GM12878 (cell line): Measurements from ENCODE around the gene NINL. TPM values are rescaled to one million over a fixed set of nuclear protein-coding genes. Genes with fewer than 3 reads are reported as not detected.

Source experiments
- ATAC-seq: fragments of 200-7000 bp; cut with Tn5 transposase; 3 replicates; pipeline ENCODE4 v1.9.1; 2020; ENCODE audit warnings: mild to moderate bottlenecking, moderate library complexity
- BruUV-seq: library from RNA; stranded (reverse); fragments of 400-500 nt; replicated peaks from 2 replicates; lab custom pipeline; 2021; lab: Mats Ljungman, UMichigan
- CTCF ChIA-PET: fragments of 300-600 bp; sonication (Branson Sonifier 250); formaldehyde crosslinking; extraction: SDS; loops from one replicate; lab custom pipeline; 2021; ENCODE audit warnings: inconsistent platforms; lab: Yijun Ruan, JAX
- POLR2A ChIA-PET: fragments of 350-600 bp; formaldehyde crosslinking; extraction: SDS; loops from one replicate; lab custom pipeline; 2021; ENCODE audit warnings: inconsistent platforms; lab: Charles Lee
- RAD21 ChIA-PET: fragments of 300-600 bp; sonication (Branson Sonifier 250); formaldehyde crosslinking; loops from one replicate; lab custom pipeline; 2023; ENCODE audit warnings: antibody characterized with exemption; ENCODE audit not compliant: unreplicated experiment; lab: Charles Lee
- SMC1A ChIA-PET: fragments of 300-600 bp; sonication (Branson Sonifier 250); formaldehyde crosslinking; loops from one replicate; lab custom pipeline; 2023; ENCODE audit not compliant: unreplicated experiment, uncharacterized antibody; lab: Charles Lee
- DNase-seq: peaks from one replicate; pipeline ENCODE4 v3.0.0-alpha.2; 2011; ENCODE audit warnings: low read depth, low spot score
- FAIRE-seq: peaks from 3 replicates; lab custom pipeline; 2011; peaks lifted over from hg19 to GRCh38; lab: Jason Lieb, UNC
- H2AFZ ChIP-seq: 2 replicates; pipeline ENCODE4 v1.6.0; 2011; ENCODE audit warnings: low read depth, low read length, control low read depth; ENCODE audit not compliant: control insufficient read depth
- H3K27ac ChIP-seq: 2 replicates; pipeline ENCODE4 v1.5.1; 2011; ENCODE audit warnings: control low read depth; ENCODE audit not compliant: control insufficient read depth, insufficient read depth
- H3K27me3 ChIP-seq, 2 experiments: replicated peaks in 1 of 2; 2 replicates each; pipeline versions ENCODE4 v1.6.0 to v1.6.1; 2011; ENCODE audit warnings: low read length in 1 of 2; ENCODE audit not compliant: control insufficient read depth in 2 of 2, insufficient read depth in 2 of 2
- H3K36me3 ChIP-seq, 2 experiments: 2 replicates each; pipeline ENCODE4 v1.5.1; 2011; ENCODE audit warnings: low read length in 1 of 2; ENCODE audit not compliant: control insufficient read depth in 2 of 2, insufficient read depth in 2 of 2
- H3K4me1 ChIP-seq: 2 replicates; pipeline ENCODE4 v1.6.1; 2011; ENCODE audit warnings: mild to moderate bottlenecking, low read length, moderate library complexity, mixed read lengths; ENCODE audit not compliant: control insufficient read depth, insufficient read depth
- H3K4me2 ChIP-seq: 2 replicates; pipeline ENCODE4 v1.6.0; 2011; ENCODE audit warnings: control low read depth; ENCODE audit not compliant: control insufficient read depth, insufficient read depth
- H3K4me3 ChIP-seq: fragments of 200-600 bp; sonication (generic); 2 replicates; pipeline ENCODE4 v1.5.1; 2016
- H3K79me2 ChIP-seq: 2 replicates; pipeline ENCODE4 v1.6.0; 2011; ENCODE audit warnings: low read length; ENCODE audit not compliant: control insufficient read depth, insufficient read depth
- H3K9ac ChIP-seq: 2 replicates; pipeline ENCODE4 v1.8.0; 2011; ENCODE audit warnings: low read length, control low read depth, mixed read lengths; ENCODE audit not compliant: control insufficient read depth, insufficient read depth
- H3K9me3 ChIP-seq: replicated peaks from 3 replicates; pipeline ENCODE4 v1.5.1; 2011; ENCODE audit warnings: mild to moderate bottlenecking, low read length; ENCODE audit not compliant: control insufficient read depth, insufficient read depth
- H4K20me1 ChIP-seq: 2 replicates; pipeline ENCODE4 v1.6.0; 2011; ENCODE audit not compliant: control insufficient read depth, insufficient read depth
- BRCA1 ChIP-seq: IDR thresholded peaks from 2 replicates; pipeline ENCODE4 v1.6.1; 2011; ENCODE audit warnings: low read depth, low read length, improper control_type of control experiment
- CBX3 ChIP-seq: fragments of 200-600 bp; sonication (generic); IDR thresholded peaks from 2 replicates; pipeline ENCODE4 v1.6.1; 2016; ENCODE audit warnings: low read depth, borderline replicate concordance
- CEBPZ ChIP-seq: fragments of 150-350 bp; IDR thresholded peaks from 2 replicates; pipeline ENCODE4 v1.6.1; 2016; ENCODE audit warnings: low read depth, low read length
- CHD1 ChIP-seq: IDR thresholded peaks from 2 replicates; pipeline ENCODE4 v1.6.1; 2012; ENCODE audit warnings: low read depth, low read length, improper control_type of control experiment
- CHD2 ChIP-seq: IDR thresholded peaks from 2 replicates; pipeline ENCODE4 v1.6.1; 2011; ENCODE audit warnings: low read depth, low read length, improper control_type of control experiment, borderline replicate concordance
- E2F8 ChIP-seq: fragments of 450-650 bp; IDR thresholded peaks from 2 replicates; pipeline ENCODE4 v1.6.1; 2018; ENCODE audit warnings: mild to moderate bottlenecking, low read depth, moderate library complexity; ENCODE audit not compliant: partially characterized antibody
- EP300 ChIP-seq, 2 experiments: fragments of 150-350 bp in 1 of 2; IDR thresholded peaks; 2 replicates each; pipeline ENCODE4 v1.6.1; 2011 to 2012; ENCODE audit warnings: low read depth in 2 of 2, low read length in 2 of 2, borderline replicate concordance in 1 of 2, improper control_type of control experiment in 1 of 2, inconsistent platforms in 1 of 2; ENCODE audit not compliant: control insufficient read depth in 1 of 2
- JUND ChIP-seq: IDR thresholded peaks from 2 replicates; pipeline ENCODE4 v1.6.1; 2012; ENCODE audit warnings: low read depth, mild to moderate bottlenecking, low read length, improper control_type of control experiment, moderate library complexity
- RELA ChIP-seq: fragments of 450-650 bp; IDR thresholded peaks from 2 replicates; pipeline ENCODE4 v1.8.0; 2014; ENCODE audit warnings: borderline replicate concordance; ENCODE audit not compliant: partially characterized antibody
- SMARCA5 ChIP-seq: fragments of 450-650 bp; IDR thresholded peaks from 2 replicates; pipeline ENCODE4 v1.6.1; 2017; ENCODE audit warnings: mild to moderate bottlenecking
- SMC3 ChIP-seq: IDR thresholded peaks from 2 replicates; pipeline ENCODE4 v1.6.1; 2011; ENCODE audit warnings: low read length, improper control_type of control experiment, borderline replicate concordance
- STAT1 ChIP-seq: fragments of 450-650 bp; conservative IDR thresholded peaks from 2 replicates; pipeline ENCODE4 v1.6.1; 2014; ENCODE audit warnings: antibody characterized with exemption, mild to moderate bottlenecking
- TBL1XR1 ChIP-seq: IDR thresholded peaks from 2 replicates; pipeline ENCODE4 v1.6.1; 2012; ENCODE audit warnings: low read depth, low read length, improper control_type of control experiment
- WGBS: methylation state at CpG from one replicate; pipeline ENCODE4 v1.1.6; 2016; ENCODE audit warnings: low lambda C conversion rate; ENCODE audit not compliant: insufficient replicate concordance, insufficient coverage; ENCODE audit errors: missing lambda C conversion rate; 5-methylcytosine and 5-hydroxymethylcytosine counted together
- in situ Hi-C: fragments of 300-500 bp; cut with MboI; formaldehyde crosslinking; loops from 9 replicates; pipeline ENCODE4 v1.14.3; 2018; ENCODE audit warnings: mixed read lengths
- intact Hi-C: fragments of 100-400 bp; cut with micrococcal nuclease; formaldehyde crosslinking; loops from one replicate; pipeline ENCODE4 v1.14.2; 2022; ENCODE audit not compliant: unreplicated experiment
- polyA plus RNA-seq, 11 experiments: library from polyadenylated mRNA; depleted of rRNA in 4 of 11; unstranded in 6 of 11; stranded (reverse) in 5 of 11; fragments of >200 nt; fragmentation: Nextera tagmentation in 4 of 11; fragmentation: Illumina TruSeq in 1 of 11; extraction: Ambion mirVana in 4 of 11; extraction: Trizol in 1 of 11; gene quantifications; 1 replicate in 1 of 11; 2 replicates in 10 of 11; pipeline versions ENCODE4 v1.2.1 to v1.2.3, GENCODE V29; 2011 to 2016; ENCODE audit warnings: inconsistent platforms in 2 of 11, missing spikeins in 2 of 11, low read depth in 1 of 11
- total RNA-seq, 4 experiments: library from RNA; depleted of rRNA in 3 of 4; stranded (reverse); fragments of >200 nt in 3 of 4; fragmentation: Illumina TruSeq in 1 of 4; extraction: Trizol in 1 of 4; gene quantifications; 2 replicates each; pipeline versions ENCODE4 v1.2.1 to v1.2.3, GENCODE V29; 2013 to 2021
- TF ChIP-seq, protein P1 (sequence below): fragments of 450-650 bp; IDR thresholded peaks from 2 replicates; pipeline ENCODE4 v1.6.1; 2014; ENCODE audit warnings: mild to moderate bottlenecking
- TF ChIP-seq, protein P2 (sequence below), 3 experiments: IDR thresholded peaks in 2 of 3; conservative IDR thresholded peaks in 1 of 3; 2 replicates each; pipeline ENCODE4 v1.5.1; 2011; ENCODE audit warnings: low read depth in 3 of 3, low read length in 3 of 3, mild to moderate bottlenecking in 3 of 3, control low read depth in 2 of 3, moderate library complexity in 2 of 3, inconsistent platforms in 1 of 3, mixed read lengths in 1 of 3; ENCODE audit not compliant: control insufficient read depth in 2 of 3, insufficient read depth in 1 of 3; ENCODE audit errors: extremely low read depth in 1 of 3

NINL gene
- total and polyA plus RNA-seq, 10 of the 15 experiments (the other 5 are each of a cell fraction or from before 2014, with no cell fraction given), result 0.04 to 0.77 (median 0.23) TPM; not detected in 1

GRCh38 chr20:25481235-25481917, 104.0 kb downstream of the NINL start:
- Histone ChIP-seq H3K9ac (no peak overlapping the region), H3K4me3 (no peak overlapping the region), H3K36me3 (no peaks in the 10 kb centered on the region), H3K79me2 (no peaks in the 10 kb centered on the region), H3K27ac (no peak overlapping the region), H3K9me3 (no peaks in the 10 kb centered on the region), H3K27me3 (no peaks in the 10 kb centered on the region; a peak in 1 of 4 replicates), H2AFZ (no peak overlapping the region), H3K4me1 (no peaks in the 10 kb centered on the region), H4K20me1 (no peaks in the 10 kb centered on the region), H3K4me2 (no peak overlapping the region)
- intact Hi-C loops, result no loop called here
- TF ChIP-seq RELA (no peak), CBX3 (no peak), CEBPZ (no peak), E2F8 (no peak), SMC3 (no peak), TBL1XR1 (no peak), CHD2 (no peak), BRCA1 (no peak), SMARCA5 (no peak), STAT1 (no peak), EP300 (IDR thresholded peaks at IDR 0.05; ENCODE audit: borderline replicate concordance in 1 of 2, control insufficient read depth in 1 of 2, low read depth in 2 of 2, low read length in 2 of 2) (no peak), JUND (no peak), CHD1 (no peak)
- TF ChIP-seq, protein P1, sequence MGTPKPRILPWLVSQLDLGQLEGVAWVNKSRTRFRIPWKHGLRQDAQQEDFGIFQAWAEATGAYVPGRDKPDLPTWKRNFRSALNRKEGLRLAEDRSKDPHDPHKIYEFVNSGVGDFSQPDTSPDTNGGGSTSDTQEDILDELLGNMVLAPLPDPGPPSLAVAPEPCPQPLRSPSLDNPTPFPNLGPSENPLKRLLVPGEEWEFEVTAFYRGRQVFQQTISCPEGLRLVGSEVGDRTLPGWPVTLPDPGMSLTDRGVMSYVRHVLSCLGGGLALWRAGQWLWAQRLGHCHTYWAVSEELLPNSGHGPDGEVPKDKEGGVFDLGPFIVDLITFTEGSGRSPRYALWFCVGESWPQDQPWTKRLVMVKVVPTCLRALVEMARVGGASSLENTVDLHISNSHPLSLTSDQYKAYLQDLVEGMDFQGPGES, result no peak
- TF ChIP-seq, protein P2, sequence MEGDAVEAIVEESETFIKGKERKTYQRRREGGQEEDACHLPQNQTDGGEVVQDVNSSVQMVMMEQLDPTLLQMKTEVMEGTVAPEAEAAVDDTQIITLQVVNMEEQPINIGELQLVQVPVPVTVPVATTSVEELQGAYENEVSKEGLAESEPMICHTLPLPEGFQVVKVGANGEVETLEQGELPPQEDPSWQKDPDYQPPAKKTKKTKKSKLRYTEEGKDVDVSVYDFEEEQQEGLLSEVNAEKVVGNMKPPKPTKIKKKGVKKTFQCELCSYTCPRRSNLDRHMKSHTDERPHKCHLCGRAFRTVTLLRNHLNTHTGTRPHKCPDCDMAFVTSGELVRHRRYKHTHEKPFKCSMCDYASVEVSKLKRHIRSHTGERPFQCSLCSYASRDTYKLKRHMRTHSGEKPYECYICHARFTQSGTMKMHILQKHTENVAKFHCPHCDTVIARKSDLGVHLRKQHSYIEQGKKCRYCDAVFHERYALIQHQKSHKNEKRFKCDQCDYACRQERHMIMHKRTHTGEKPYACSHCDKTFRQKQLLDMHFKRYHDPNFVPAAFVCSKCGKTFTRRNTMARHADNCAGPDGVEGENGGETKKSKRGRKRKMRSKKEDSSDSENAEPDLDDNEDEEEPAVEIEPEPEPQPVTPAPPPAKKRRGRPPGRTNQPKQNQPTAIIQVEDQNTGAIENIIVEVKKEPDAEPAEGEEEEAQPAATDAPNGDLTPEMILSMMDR (IDR thresholded peaks at IDR 0.05 in 2 of 3, conservative IDR thresholded peaks at IDR 0.05 in 1 of 3; ENCODE audit: control insufficient read depth in 2 of 3, extremely low read depth in 1 of 3, insufficient read depth in 1 of 3, low read depth in 3 of 3, low read length in 3 of 3), result no peak
- RAD21 ChIA-PET, result no interaction called here
- CTCF ChIA-PET, result no interaction called here
- WGBS, result 37% methylated on average over 11 of the region's 11 CpGs
- no TSS peak for BruUV-seq
- SMC1A ChIA-PET, result no interaction called here
- FAIRE-seq, result no peak
- ATAC-seq, result no peak
- no peak for DNase-seq
- in situ Hi-C loops, result no loop called here
- POLR2A ChIA-PET, result no interaction called here
